ENCODE data around the gene FOXB2. TPM values are rescaled to one million over a fixed set of nuclear protein-coding genes. Genes with fewer than 3 reads are reported as not detected.
A peak's percentile ranks its signal among the peaks of the same experiment; 100 is the strongest.
"Not testable (repeated sequence)": the region's sequence is repeated elsewhere in the genome, so short reads cannot be mapped to it uniquely, and the experiment has no call there.

FOXB2 gene
- total RNA-seq, result not detected
- long read RNA-seq, result 0 reads

GRCh38 chr9:77019236-77019925 is at the start of gene FOXB2:
FOXB2 (plus strand) TSS chr9:77019655; CDS start chr9:77019655, 0 bp downstream.
- ATAC-seq, result no peak
- intact Hi-C loops (cut with micrococcal nuclease), result no loop called here
- DNase-seq, result no peak

- no peak for DNase-seq
- ATAC-seq, result no peak
- intact Hi-C loops (cut with micrococcal nuclease), result no loop called here
Observed at GRCh38 chr9:76969716-76970115, 49.7 kb upstream of the FOXB2 start.

GRCh38 chr9:76978831-76979230 is 40.6 kb upstream of the FOXB2 start:
- intact Hi-C loops (cut with micrococcal nuclease); DNase-seq; ATAC-seq: not testable (repeated sequence)

GRCh38 chr9:76980566-76980965 is 38.9 kb upstream of the FOXB2 start:
- ATAC-seq (no peak), DNase-seq (no peak)
- intact Hi-C loops (cut with micrococcal nuclease), result no loop called here

- DNase-seq, result no peak
Observed at GRCh38 chr9:76984486-76984885, 35.0 kb upstream of the FOXB2 start.

GRCh38 chr9:76985581-76985980 is 33.9 kb upstream of the FOXB2 start:
- intact Hi-C loops (cut with micrococcal nuclease), result no loop called here
- DNase-seq (no peak), ATAC-seq (no peak)

More at GRCh38 chr9:76984486-76984885, 35.0 kb upstream of the FOXB2 start:
- intact Hi-C loops (cut with micrococcal nuclease), result no loop called here
- no peak for ATAC-seq

- no peak for ATAC-seq
- intact Hi-C loops (cut with micrococcal nuclease), result no loop called here
Observed at GRCh38 chr9:76987594-76988200, 31.8 kb upstream of the FOXB2 start.

GRCh38 chr9:76988941-76989340 is 30.5 kb upstream of the FOXB2 start:
- no peak for DNase-seq
- intact Hi-C loops (cut with micrococcal nuclease), result no loop called here
- ATAC-seq, result no peak

More at GRCh38 chr9:76987594-76988200, 31.8 kb upstream of the FOXB2 start:
- DNase-seq, result no peak

- no peak for ATAC-seq
- intact Hi-C loops (cut with micrococcal nuclease), result no loop called here
Observed at GRCh38 chr9:76989501-76989900, 30.0 kb upstream of the FOXB2 start.

GRCh38 chr9:76996700-76997099 is 22.8 kb upstream of the FOXB2 start:
- DNase-seq (peak; percentile 70), ATAC-seq (peak; percentile 84)
- intact Hi-C loops (cut with micrococcal nuclease), result no loop called here

More at GRCh38 chr9:76989501-76989900, 30.0 kb upstream of the FOXB2 start:
- no peak for DNase-seq

GRCh38 chr9:76999261-76999660 is 20.2 kb upstream of the FOXB2 start:
- no peak for ATAC-seq

GRCh38 chr9:77000330-77000729 is 19.1 kb upstream of the FOXB2 start:
- no peak for DNase-seq
- no peak for ATAC-seq
- intact Hi-C loops (cut with micrococcal nuclease), result no loop called here

More at GRCh38 chr9:76999261-76999660, 20.2 kb upstream of the FOXB2 start:
- intact Hi-C loops (cut with micrococcal nuclease), result no loop called here
- no peak for DNase-seq

GRCh38 chr9:77003366-77003765 is 16.1 kb upstream of the FOXB2 start:
- ATAC-seq (no peak), DNase-seq (no peak)
- intact Hi-C loops (cut with micrococcal nuclease), result no loop called here

- intact Hi-C loops (cut with micrococcal nuclease), result no loop called here
- DNase-seq, result no peak
- no peak for ATAC-seq
Observed at GRCh38 chr9:77005216-77005615, 14.2 kb upstream of the FOXB2 start.

GRCh38 chr9:77010527-77010926 is 8.9 kb upstream of the FOXB2 start:
- ATAC-seq, result no peak
- DNase-seq, result no peak
- intact Hi-C loops (cut with micrococcal nuclease), result no loop called here

GRCh38 chr9:77011973-77012821 is 7.3 kb upstream of the FOXB2 start:
- ATAC-seq (peak; percentile 56), DNase-seq (peak; percentile 70)
- intact Hi-C loops (cut with micrococcal nuclease), result no loop called here

GRCh38 chr9:77013206-77013931 is 6.1 kb upstream of the FOXB2 start:
- intact Hi-C loops (cut with micrococcal nuclease), result no loop called here
- DNase-seq (no peak), ATAC-seq (no peak)

GRCh38 chr9:77013932-77014596 is 5.4 kb upstream of the FOXB2 start:
- ATAC-seq (no peak), DNase-seq (no peak)
- intact Hi-C loops (cut with micrococcal nuclease), result no loop called here

Measured in left ventricle myocardium superior (tissue), 1 donor.